Measurements from ENCODE around the gene MORN1.

The MORN1 gene

DNA sequence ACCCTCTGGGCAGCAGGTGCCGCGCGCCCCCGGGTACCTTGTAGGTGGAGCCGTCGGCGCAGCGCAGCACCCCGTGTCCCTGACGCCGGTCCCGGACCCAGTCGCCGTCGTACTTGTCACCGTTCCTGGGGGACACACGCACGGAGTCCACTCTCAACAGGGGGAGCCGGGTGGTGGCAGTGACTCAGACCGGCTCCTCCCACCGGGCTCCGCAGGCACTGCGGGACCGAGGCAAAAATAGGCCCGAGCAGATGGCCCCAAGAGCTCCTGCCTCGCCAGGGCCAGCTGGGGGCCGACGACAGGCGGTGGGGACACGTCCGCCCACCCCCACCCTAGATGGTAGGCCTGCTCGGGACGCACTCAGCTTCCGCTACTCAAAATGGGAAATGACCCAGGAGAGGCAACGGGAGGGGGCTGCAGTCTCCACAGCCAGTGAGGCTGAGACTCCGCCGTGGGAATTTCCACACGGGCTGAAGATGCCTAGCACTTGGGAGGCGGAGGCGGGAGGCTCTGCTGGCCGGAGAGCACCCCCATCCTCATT is 6.3 kb downstream of the MORN1 start:
- DNase-seq: no peak

DNA sequence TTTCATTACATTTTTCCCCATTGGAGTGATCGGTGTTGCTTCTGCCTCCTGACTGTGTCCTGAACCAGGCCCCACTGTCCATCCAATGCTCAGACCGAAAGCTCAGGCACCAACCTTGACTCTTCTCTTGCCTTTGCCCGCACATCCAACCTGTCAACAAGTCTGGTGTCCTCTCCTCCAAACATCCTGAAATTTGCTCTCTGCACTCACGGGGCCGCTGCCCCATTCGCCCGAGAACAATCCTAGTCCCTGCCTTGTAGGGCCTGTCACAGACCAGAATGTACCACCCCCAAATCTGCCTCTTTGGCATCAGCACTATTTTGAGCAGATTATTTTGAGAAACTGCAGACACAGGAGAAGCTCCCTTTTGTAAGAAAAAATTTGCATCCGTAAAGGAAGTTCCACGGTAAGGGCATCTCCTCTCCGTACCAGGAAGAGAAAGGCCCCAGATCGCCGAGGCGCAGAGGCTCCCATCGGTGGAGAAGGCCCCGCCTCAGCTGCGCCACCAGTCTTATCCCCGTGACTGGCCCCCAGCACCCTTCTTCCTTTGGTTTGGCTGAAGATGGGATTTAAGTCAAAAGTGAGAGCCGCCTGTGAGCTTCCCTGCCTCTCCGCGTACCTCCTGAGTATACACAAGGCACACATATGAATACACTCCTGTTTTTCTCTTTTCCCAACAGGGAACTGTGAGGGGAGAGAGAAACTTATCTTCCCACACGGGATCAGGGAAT is 7.1 kb downstream of the MORN1 start:
- DNase-seq: no peak

GRCh38 chr1:2383576-2383975 is 7.8 kb downstream of the MORN1 start:
- no peak for DNase-seq

DNA sequence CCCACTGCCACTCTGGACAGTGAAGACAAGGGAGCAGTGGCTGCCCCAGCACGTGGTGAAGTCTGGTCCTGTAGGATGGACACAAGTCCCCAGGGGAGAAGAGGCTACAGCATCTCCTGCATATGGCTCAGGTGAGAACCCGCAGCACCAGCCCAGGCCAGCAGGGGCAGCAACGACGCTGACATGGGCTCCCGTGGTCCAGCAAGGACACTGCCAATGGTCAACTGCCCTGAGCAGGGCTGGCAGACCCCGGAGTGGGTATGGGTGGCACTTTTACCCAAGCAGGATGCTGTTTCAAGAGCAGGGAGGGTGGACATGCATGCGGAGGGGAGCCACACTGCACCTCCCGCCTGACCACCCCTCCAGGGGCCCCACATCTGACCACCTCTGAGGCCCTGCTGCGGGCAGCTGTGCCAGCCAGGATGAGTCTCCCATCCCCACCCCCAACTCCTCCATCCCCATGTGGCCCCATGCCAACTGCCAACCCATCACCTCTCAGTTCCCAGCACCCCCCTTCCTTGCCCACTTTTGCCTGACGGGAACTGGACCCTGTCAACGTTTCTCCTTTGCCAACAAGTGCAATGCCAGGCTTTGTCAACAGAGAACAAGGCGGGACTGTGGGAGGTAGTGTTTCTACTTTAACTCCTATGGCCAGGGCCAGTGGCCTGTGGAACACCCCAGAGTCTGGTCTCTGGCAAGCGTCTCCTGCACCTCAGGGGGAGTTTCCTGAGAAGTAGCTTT is 8.6 kb downstream of the MORN1 start:
- DNase-seq: no peak

DNA sequence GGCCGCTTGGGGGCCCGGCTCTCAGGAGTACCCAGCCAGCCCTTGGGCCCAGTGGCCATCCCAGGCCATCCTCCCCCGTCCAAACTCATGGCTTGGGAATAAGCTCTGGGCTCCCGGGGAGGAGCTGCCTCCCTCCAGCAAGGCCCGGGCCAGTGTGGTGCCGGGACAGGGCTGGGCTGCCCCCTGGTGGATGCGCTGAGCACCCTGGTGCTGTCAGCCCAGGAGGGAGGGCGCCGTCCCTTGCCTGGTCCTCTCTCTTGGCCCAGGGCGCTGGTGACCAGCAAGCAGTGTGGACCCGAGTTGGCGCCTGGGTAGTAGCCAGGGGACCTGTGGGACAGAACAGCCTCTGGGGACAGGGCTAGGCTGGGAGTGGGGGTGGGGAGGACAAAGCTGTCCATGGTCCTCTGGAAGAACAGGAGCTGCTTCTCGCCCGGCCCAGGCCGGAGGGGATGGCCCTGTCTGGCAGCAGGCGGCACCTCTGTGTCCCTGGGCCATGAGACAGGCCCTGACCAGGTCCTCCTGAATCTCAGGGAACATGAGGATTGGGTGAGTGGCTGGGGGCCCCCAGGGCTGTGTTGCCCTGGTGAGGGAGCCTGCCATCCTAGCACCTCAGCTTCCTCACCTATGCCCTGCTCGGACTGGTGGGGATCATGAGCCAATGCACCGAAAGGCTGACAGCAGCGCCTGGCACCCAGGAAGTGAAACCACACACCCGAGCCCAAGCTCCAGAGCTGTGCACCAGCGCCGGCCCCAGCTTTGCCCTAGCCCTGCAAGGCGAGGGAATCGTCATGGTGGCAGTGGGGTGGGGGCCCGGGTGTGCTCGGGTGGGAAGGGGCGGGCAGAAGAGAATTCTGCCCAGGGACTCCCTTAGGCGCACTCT is 9.4 kb downstream of the MORN1 start:
- no peak for DNase-seq

- no peak for DNase-seq
Observed at GRCh38 chr1:2380816-2381591, 10.3 kb downstream of the MORN1 start.

DNA sequence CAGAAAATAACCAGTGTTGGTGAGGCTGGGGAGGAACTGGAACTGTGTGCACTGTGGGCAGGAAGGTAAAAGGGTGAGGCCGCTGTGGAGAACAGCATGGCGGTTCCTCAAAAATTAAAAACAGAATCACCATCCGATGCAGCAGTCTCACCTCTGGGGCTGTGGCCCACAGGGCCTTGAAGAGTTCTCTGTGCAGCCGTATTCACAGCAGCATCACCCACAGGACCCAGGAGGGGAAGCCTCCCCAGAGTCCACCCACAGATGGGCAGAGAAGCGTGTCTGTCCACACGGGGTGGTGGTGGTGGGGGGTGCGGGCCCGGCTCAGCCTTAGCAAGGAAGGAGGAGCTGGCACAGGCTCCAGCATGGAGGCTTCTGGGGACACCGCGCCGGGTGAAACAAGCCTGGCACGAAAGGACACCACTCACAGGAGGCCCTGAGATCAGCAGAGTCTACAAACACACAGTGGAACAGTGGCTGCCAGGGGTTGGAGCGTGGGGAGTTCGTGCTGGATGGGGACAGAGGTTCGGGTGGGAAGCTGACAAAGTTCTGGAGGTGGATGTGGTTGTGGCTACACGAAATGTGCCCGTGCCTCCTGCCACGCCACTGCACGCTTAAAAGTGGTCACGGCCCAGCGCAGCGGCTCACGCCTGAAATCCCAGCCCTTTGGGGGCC is 11.5 kb downstream of the MORN1 start:
- no peak for DNase-seq

- DNase-seq: no peak
Observed at GRCh38 chr1:2378956-2379732, 12.2 kb downstream of the MORN1 start.

DNA sequence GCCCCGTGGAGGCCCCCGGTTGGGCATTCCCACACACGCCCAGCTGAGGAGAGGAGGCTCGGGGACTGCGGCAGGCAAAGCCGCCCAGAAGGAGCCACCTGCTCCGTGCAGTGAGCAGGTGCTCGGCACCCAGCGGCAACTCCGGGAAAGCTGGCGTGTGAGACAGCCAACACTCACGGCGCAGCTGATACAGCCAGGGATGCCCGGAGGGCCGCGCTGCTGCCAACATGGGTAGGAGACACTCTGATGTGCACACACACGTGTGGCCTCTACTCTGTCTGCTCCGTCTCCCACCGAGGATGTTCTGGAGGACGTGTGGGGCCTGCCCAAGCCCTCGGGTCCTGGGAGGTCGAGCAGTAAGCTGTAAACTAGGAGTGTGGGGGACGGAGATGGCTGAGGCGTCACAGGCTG is 12.9 kb downstream of the MORN1 start:
- no peak for DNase-seq

DNA sequence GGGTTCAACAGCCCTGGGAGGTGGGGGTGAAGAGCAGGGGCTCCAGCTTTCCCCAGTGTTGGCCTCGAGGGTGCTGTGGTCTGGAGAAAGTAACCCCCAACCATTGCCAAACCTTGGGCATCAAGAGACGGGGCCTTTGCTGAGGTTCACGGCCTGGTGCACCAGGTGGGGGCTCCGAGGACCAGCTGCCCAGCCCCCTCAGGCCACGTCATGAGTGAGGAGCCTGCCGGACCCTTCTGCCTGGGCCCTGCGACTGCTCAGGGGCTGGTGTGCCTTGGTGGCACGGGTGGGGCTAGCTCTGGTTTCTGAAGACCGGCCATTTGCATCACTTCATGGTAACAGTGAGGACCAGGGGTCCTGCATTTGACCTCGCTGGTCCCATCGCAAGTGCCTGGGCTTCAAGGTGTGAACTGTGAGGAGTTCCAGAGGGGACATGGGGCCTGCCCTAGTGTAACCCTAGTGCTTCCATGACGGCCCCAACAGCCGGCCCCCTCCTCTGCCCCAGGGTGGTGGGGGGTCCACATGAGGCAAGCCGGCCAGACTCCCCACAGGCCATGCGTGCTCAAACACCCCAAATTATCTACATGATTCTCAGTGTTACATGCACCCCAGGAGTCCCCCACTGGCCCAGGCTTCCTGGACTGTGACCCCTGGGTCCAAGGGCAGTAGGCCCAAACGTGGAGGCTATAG is 13.5 kb downstream of the MORN1 start:
- no peak for DNase-seq

DNA sequence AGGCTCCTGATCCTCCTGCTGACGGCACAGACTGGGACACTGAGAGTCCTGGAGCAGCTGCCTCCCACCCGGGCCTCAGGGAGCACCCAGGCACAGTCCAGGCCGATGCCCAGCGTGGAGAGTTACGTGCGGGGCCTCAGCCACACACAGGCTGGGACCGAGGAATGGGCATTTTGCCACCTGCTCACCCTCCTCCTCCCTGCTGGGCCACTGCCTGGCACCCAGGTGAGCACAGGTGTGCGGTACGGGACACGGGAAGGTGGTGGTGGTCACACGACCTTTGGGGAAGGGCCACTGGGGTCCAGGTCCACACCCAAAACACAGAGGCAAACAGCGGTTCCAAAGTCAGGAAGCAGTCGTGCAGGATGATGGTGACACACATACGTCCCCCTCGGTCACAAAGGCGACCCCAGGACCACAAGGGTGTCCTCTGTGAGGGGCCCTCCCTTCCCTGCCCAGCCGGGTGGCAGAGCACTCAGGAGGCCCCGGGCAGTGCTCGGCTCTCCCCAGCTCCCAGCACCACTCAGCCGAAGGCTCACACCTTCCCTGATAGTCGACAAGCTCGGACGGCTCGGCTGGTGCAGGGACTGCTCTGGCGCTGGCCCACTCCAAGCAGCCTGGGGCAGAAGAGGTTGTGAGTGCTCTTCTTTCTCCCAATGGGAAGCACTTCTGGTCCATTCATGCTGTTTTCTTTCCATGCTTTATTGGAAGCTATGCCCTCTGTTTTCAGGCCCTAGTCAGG is 14.3 kb downstream of the MORN1 start:
- no peak for DNase-seq

DNA sequence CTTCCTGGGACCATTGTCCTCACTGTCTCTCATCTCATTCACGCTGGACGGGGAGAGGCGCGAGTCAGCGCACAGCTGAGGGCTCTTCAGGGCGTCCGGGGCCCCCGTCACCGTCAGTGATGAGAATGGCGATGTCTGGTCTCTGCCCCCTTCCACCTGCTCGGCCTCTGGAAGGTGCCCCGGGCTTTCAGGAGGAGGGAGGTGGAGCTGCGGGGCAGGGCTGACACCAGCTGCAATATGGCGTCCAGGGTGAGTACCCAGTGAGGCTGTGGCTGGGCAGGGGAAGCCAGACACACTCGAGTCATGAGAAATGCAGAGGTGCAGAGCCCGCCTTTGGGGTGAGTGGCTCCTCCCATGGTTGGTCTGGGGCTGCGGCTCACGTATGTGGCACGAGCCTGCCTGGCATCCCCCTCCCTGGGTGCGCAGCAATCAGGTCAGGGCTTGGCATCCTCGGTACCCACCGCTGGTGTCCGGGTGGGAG is 15.1 kb downstream of the MORN1 start:
- no peak for DNase-seq

GRCh38 chr1:2375923-2376260 is 15.5 kb downstream of the MORN1 start:
- DNase-seq: no peak

DNA sequence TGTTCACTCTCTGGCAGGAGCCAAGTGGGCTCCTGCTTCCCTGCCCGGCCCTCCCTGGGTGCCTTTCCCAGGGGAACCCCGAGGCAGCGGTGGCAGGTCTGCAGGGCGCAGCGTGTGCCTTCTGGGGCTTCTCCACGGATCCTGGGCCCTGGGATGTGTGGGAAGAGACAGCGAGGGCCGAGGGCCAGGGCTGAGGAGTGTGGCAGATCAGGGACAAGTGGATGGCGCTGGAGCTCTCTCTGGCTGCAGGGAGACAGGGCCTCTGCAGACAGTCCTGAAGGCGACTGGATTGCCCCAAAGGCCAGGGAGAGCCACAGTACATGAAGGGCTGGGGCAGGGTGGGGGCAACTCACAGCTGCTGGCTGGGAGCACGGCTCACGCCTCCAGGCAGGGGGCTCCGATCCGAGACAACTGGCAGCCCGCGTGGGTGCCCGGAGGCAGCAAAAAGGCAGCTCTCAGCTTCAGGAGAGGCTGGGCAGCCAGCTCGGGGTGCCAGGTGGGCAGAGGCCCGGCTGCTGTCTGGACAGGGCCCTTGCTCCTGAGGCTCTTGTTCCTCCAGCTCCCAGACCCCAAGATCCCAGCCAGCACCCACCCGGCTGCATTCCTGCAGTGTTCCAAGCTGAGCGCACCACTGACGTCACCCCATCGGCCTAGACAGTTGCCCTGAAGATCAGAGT is 16.0 kb downstream of the MORN1 start:
- no peak for DNase-seq

DNA sequence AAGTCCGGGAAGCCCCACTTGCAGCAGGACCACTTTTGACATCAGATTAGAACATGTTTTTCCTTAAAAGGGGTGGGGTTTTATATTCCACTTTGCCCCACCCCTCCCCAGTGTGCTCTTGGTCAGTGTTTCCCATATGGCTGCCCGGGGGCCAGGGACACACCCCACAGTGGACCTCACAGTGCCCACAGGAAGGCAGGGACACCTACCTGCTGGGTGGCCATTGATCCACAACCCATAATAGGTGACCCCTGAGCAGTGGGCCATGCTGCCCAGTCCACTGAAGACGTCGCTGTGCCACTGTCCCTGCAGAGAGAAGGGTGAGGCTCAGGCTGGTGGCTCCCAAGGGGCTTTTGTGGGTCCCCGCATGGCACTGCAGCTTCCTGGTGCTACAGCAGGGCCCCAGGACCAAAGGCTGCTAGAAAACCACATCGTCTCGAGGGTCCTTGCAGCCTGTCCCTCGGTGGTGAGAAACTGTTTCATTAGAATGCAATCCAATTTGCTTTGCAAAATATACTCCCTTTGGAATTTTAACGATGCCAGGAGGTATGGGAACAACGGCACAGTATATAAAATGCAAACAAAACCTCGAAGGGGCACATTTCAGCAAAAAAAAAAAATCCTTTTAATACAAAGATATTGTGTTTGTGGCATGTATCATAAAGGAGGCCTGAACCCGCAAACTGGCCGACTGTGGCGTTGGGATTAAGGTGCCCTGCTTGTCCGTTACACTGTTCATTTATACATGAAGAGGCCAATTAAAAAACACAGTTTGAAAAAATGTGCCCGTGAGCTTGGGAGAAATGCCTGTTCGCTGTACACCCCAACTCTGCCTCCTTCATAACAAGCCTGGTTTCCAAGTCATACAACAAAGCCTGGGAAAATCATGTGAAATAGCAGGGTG is 16.9 kb downstream of the MORN1 start:
- no peak for DNase-seq

DNA sequence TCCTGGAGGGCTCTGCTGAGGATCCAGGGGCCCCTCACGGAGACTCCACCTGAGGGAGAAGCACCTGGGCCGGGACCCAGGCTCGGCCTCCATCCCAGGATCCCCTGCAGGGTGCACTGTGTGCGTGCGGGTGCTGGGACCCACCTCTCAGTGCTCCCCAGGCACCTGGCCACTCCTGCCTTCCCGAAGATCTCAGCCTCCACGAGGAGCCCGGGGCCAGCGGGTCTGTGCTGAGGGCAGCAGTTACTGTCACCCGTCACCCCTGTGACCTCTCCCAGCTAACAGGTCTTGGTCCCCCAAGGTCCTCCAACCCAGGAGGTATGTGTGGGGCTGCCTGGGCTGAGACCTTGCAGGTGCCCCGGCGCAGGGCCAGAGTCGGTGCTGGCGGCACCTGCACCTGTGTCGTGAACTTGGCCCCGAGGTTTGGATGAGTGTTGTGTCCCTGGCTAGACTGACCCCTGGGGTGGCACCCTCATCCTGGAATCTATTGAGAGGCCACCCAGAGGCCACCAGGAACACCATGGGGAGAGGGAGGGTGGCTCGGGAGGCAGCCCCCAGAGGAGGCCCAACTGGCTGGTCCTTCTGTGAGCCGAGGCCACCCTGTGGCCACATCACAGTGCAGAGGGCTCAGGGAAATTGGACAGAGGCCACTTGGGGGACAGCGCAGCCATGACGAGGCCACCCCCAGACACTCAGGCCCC is 17.7 kb downstream of the MORN1 start:
- DNase-seq: no peak
